NCI-H2196 (cell line): ENCODE data around the gene TMEM175.
"Not testable (repeated sequence)": the region's sequence is repeated elsewhere in the genome, so short reads cannot be mapped to it uniquely, and the experiment has no call there.

ENCODE experiments used
- DNase-seq: peaks from one replicate; lab custom pipeline; 2025; ENCODE audit not compliant: unreplicated experiment; lab: John Stamatoyannopoulos, UW

TMEM175 gene

DNA sequence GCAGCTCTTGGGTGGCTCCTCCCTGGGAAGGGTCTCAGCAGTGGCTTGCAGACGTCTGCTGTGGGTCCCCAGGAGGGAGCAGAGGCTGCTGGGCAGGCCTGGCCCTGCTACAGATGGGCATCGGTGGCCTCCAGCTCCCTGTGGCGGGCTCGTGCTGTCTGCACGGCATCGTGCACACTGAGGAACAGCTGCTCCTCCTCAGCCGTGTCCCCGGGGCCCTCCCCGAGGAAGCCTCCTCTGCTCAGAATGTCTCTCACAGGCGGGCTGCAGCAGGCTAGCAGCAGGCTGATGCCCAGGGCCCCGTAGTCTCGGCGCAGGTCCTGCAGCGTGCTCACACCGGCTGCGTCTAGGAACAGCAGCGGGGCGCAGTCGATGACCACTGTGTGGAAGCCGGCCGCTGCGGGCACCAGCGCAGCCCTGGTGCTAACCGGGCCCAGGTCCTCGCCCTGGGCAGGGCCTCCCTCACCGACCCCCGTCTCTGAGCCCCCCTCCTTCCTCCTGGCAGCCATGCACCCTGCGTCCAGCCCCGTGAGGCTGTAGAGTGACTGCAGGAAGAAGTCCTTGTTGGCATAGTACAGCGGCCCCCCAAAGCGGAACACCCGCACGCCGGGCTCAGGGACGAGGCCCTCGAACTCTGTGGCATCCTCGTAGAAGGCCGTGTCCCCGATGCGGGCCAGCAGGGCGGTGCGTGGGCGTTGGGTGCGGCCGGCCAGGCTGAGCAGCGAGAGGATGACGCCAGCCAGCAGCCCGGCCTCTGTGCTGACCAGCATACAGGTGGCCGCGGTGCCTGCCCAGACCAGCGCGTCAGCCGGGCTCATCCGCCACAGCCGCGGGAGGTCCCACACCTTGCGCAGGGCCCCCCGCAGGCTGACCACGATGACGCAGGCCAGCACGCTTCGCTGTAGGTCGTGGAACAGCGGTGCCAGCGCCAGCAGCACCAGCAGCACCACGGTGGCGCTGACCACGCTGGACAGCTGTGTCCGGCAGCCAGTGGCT, 56.8 kb downstream of the TMEM175 start:
- no peak for DNase-seq

DNA sequence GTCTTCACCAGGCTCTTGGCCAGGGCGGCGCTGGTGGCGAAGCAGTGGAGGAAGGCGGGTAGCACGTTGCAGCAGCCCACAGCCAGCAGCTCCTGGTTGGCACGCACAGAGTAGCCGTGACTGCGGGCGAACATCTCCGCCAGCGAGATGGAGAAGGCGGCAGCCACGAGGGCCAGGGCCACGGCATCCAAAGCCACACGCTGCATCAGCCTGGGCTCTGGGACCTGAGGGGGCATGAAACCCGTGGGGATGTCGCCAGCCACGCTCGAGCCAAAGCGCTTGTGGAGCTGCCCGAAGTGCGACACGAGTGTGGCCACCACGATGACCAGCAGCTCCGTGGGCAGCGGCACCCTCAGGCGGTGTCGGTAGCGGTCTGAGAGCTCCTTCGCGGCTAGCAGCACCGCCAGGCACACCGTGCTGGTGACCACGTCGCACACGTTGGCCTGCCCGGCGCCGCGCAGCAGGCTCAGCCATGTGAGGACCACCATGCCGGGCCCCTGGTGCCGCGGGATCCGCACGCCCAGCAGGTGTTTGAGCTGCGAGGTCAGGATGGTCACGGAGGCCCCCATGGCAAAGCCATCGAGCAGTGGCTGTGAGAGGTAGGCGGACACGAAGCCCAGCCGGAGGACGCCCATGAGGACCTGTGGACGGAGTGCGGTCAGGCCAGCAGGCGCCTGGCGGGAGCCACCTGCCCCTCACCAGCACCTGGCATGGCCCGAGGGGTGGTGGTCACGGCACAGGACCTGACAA, 57.6 kb downstream of the TMEM175 start:
- no peak for DNase-seq

DNA sequence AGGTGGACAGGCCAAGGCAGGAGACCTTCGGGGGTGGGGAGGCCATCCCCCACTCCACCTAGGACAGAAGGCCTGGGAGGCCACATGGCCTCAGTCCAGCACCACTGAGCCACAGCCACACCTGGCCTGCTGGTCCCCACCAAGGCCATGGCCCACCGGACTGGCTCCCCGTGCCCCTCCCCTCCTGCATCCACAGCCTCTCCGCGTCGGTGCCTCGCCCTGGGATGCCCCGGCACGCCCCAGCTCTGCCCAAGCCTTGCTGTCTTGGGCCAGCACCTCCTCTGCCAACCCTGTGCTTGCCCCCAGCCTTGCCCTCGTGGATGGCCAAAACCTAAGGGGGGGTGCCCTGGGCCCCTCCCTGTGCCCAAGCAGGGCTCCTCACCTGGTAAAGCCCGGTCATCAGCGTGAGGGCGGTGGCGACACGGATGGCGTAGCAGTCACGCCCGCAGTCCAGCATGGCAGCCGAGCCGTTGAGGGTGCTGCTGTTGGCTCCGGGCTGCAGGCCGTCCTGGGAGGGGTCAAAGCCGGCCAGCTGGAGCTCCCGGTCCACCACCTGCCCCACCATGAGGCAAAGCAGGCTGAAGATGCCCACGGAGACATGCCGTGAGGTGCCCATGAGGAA, 58.6 kb downstream of the TMEM175 start:
- DNase-seq: no peak

GRCh38 chr4:991451-992296, 59.4 kb downstream of the TMEM175 start:
- no peak for DNase-seq

GRCh38 chr4:992297-993110, 60.2 kb downstream of the TMEM175 start:
- DNase-seq: no peak

GRCh38 chr4:993111-994029, 61.1 kb downstream of the TMEM175 start, which contains the start of gene SLC26A1:
Gene SLC26A1 (minus strand): TSS chr4:993404. CDS start chr4:991703, 1,701 bp downstream.
- no peak for DNase-seq

GRCh38 chr4:995311-996026, 63.2 kb downstream of the TMEM175 start:
- no peak for DNase-seq

- DNase-seq: no peak
Measured at GRCh38 chr4:996030-996996, 64.1 kb downstream of the TMEM175 start.

DNA sequence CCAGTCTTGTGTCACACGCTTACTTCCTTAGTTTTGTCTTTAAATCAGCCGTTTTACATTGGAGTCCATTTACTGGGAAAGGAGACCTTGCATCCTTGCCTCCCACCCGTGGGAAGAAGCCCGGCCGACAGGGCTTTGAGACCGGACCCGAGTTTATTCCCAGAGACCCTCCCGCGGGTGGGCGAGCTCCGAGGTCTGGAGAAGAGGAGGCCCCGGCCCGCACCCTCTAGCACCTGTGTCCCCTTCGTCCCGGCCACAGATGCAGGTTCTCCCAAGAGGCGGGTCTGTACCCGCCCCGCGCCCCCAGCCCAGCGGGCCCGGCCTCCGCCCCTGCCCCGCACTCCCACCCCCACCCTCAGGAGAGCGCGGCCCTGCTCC, 64.7 kb downstream of the TMEM175 start:
- no peak for DNase-seq

GRCh38 chr4:997375-998071, 65.3 kb downstream of the TMEM175 start:
- DNase-seq: peak; percentile 3

GRCh38 chr4:998096-998691, 65.9 kb downstream of the TMEM175 start:
- DNase-seq: no peak

DNA sequence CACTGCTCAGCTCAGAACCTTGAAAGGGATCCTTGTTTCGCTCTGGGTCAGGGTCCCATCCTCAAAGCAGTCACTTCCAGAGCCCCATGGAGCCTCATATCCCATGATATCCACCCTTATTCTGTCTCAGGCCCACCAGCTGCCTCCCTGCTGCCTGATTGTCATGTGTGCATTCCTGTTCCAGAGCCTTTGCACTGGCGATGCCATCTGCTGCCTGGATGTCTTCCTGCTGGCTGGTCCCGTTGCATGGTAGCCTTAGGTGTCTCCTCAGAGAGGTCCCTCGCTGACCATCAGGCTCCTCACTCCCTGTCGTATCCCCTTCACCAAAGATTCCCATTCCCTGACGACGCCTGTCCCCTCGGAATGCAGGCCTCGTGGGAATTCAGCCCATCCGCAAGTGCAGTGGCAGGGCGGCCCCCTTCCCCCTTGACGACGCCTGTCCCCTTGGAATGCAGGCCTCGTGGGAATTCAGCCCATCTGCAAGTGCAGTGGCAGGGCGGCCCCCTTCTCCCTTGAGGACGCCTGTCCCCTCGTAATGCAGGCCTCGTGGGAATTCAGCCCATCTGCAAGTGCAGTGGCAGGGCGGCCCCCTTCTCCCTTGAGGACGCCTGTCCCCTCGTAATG, 67.1 kb downstream of the TMEM175 start:
- DNase-seq: not testable (repeated sequence)

GRCh38 chr4:999882-1000425, 67.7 kb downstream of the TMEM175 start:
- DNase-seq: no peak

DNA sequence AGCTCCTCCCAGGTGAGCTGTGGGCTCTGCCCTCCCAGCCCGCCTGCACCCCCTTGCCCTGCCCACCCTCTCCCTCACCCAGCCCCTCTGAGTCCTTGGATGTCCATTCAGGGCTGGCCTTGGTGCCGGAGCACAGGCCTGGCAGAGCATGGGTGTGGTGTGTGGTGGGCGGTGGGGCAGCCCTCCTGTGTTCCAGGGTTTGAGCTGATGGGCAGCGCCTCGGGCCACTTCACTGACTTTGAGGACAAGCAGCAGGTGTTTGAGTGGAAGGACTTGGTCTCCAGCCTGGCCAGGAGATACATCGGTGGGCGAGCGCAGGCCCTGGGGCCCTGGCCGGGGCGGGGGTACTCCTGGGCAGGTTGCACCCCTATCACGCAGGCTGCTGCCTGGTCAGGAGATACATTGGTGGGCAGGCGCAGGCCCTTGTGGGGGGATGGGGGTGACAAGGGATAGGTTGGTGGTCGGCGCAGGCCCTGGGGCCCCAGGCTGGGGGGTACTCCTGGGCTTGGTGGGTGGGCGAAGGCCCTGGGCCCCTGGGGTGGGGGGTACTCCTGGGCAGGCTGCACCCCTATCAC, 68.5 kb downstream of the TMEM175 start:
- DNase-seq: no peak
